HepG2 (cell line): ENCODE measurements around the gene RFXANK. TPM values are rescaled to one million over a fixed set of nuclear protein-coding genes. Genes with fewer than 3 reads are reported as not detected.

ENCODE experiments used
- FOXA3 ChIP-seq: IDR thresholded peaks from 2 replicates; pipeline ENCODE4 v1.6.1; 2016; ENCODE audit warnings: missing genetic modification reagents, missing compliant biosample characterization
- HIVEP1 ChIP-seq: sonication (generic); formaldehyde crosslinking; IDR thresholded peaks from 2 replicates; pipeline ENCODE4 v1.4.0; 2020; ENCODE audit warnings: mild to moderate bottlenecking, missing genetic modification reagents
- PPARG ChIP-seq: conservative IDR thresholded peaks from 2 replicates; pipeline ENCODE4 v1.6.1; 2016; ENCODE audit warnings: missing biosample characterization, missing genetic modification reagents
- RARG ChIP-seq: sonication (generic); formaldehyde crosslinking; IDR thresholded peaks from 2 replicates; pipeline ENCODE4 v1.4.0; 2020; ENCODE audit warnings: low read depth, mild to moderate bottlenecking, missing genetic modification reagents
- RXRB ChIP-seq: IDR thresholded peaks from 2 replicates; pipeline ENCODE4 v1.6.1; 2016; ENCODE audit warnings: borderline replicate concordance, missing genetic modification reagents, missing compliant biosample characterization
- SMYD3 ChIP-seq: sonication (generic); formaldehyde crosslinking; IDR thresholded peaks from 2 replicates; pipeline ENCODE4 v1.8.1; 2023; ENCODE audit warnings: mild to moderate bottlenecking, missing genetic modification reagents
- ZBTB38 ChIP-seq: sonication (generic); formaldehyde crosslinking; IDR thresholded peaks from 2 replicates; pipeline ENCODE4 v1.5.1; 2020; ENCODE audit warnings: mild to moderate bottlenecking, missing genetic modification reagents
- ZFP36L2 ChIP-seq: sonication (generic); formaldehyde crosslinking; IDR thresholded peaks from 2 replicates; pipeline ENCODE4 v1.4.0; 2020; ENCODE audit warnings: missing genetic modification reagents
- ZFP41 ChIP-seq: sonication (generic); formaldehyde crosslinking; IDR thresholded peaks from 2 replicates; pipeline ENCODE4 v1.4.0; 2020; ENCODE audit warnings: mild to moderate bottlenecking, missing genetic modification reagents, borderline replicate concordance
- ZNF274 ChIP-seq: sonication (generic); formaldehyde crosslinking; IDR thresholded peaks from 2 replicates; pipeline ENCODE4 v1.5.1; 2020; ENCODE audit warnings: mild to moderate bottlenecking, missing genetic modification reagents
- ZNF326 ChIP-seq: sonication (generic); formaldehyde crosslinking; IDR thresholded peaks from 2 replicates; pipeline ENCODE4 v1.4.0; 2020; ENCODE audit warnings: missing genetic modification reagents, borderline replicate concordance
- ZNF567 ChIP-seq: sonication (generic); formaldehyde crosslinking; IDR thresholded peaks from 2 replicates; pipeline ENCODE4 v1.8.1; 2023; ENCODE audit warnings: mild to moderate bottlenecking, missing genetic modification reagents, borderline replicate concordance
- ZNF839 ChIP-seq: sonication (generic); formaldehyde crosslinking; IDR thresholded peaks from 2 replicates; pipeline ENCODE4 v1.4.0; 2020; ENCODE audit warnings: missing genetic modification reagents, mild to moderate bottlenecking, borderline replicate concordance
- ZSCAN20 ChIP-seq: sonication (generic); formaldehyde crosslinking; IDR thresholded peaks from 2 replicates; pipeline ENCODE4 v1.4.0; 2020; ENCODE audit warnings: missing genetic modification reagents, mild to moderate bottlenecking, borderline replicate concordance
- polyA plus RNA-seq, 8 experiments: library from polyadenylated mRNA; depleted of rRNA in 3 of 8; stranded (reverse) in 7 of 8; unstranded in 1 of 8; fragments of >200 nt; fragmentation: Illumina TruSeq in 4 of 8; extraction: Trizol in 4 of 8; gene quantifications; 2 replicates each; pipeline versions ENCODE4 v1.2.1 to v1.2.3, GENCODE V29; 2011 to 2016; ENCODE audit warnings: low read depth in 4 of 8, missing spikeins in 1 of 8, mixed read lengths in 1 of 8; ENCODE audit not compliant: insufficient read depth in 1 of 8
- total RNA-seq, 5 experiments: library from RNA; depleted of rRNA; stranded (reverse); fragments of >200 nt; fragmentation: Illumina TruSeq; extraction: Trizol; gene quantifications; 2 replicates each; pipeline ENCODE4 v1.2.3, GENCODE V29; 2016; ENCODE audit warnings: low read depth in 1 of 5
- TF ChIP-seq, protein P1 (sequence below): fragments of 450-650 bp; IDR thresholded peaks from 2 replicates; pipeline ENCODE4 v1.6.1; 2017
- TF ChIP-seq, protein P2 (sequence below): sonication (generic); formaldehyde crosslinking; IDR thresholded peaks from 2 replicates; pipeline ENCODE4 v1.4.0; 2020; ENCODE audit warnings: missing genetic modification reagents
- TF ChIP-seq, protein P3 (sequence below): sonication (generic); formaldehyde crosslinking; conservative IDR thresholded peaks from 2 replicates; pipeline ENCODE4 v1.8.1; 2023; ENCODE audit warnings: missing genetic modification reagents
- TF ChIP-seq, protein P4 (sequence below): sonication (generic); formaldehyde crosslinking; IDR thresholded peaks from 2 replicates; pipeline ENCODE4 v1.4.0; 2020; ENCODE audit warnings: mild to moderate bottlenecking, missing genetic modification reagents, borderline replicate concordance

RFXANK gene
- total and polyA plus RNA-seq, 2 of the 13 experiments (the other 11 are each of a cell fraction or from before 2014, with no cell fraction given): 49.9 to 80.7 TPM

DNA sequence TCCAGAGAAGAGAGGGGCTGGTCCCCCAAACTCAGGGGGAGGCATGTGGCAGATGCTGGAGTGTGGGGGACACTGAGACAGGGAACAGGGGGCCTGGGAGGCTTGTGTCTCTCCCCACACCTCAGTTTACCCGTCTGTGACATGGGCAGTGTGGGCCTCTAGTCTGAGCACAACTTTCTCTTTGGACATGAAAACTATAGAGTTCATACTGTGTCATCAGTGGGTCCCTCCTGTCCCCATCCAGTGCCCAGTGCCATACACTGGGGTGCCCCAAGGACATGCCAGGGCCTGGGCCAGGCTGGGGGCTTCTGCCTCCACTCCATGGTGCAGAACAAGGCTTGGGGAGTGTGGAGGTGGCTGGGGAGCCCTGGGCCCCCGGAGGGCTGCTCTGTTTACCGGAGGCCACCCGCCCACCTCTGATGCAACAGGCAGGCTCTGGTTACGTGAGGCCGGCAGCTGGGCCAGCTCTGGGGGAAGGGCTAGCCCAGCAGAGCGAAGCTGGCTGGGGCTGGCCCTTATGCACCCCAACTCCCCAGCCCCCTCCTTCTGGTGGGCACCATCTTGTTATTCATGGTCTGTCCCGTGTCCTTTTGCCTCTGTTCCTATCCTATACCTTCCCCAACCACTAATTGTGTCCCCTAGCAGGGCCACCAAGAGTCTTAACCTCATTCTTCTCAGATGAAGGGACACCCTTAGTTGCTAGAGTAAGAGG, 20.1 kb upstream of the RFXANK start (continued):
- TF ChIP-seq HIVEP1 (CRISPR knock-in tag) (peak; percentile 54; the same call in 1 of the 2 replicates), ZFP41 (CRISPR knock-in tag) (no peak; the same call in 1 of the 2 replicates), ZBTB38 (0 out of 2 replicates have a peak, but pooled peaks have one; percentile 30), ZNF839 (CRISPR knock-in tag) (peak; percentile 87; the same call in 1 of the 2 replicates), RXRB (CRISPR knock-in tag) (peak; percentile 70), FOXA3 (CRISPR knock-in tag) (peak; percentile 92), RARG (no peak), SMYD3 (no peak), ZNF326 (no peak), ZSCAN20 (CRISPR knock-in tag) (no peak), ZNF274 (CRISPR knock-in tag) (no peak), PPARG (CRISPR knock-in tag) (0 out of 2 replicates have a peak, but pooled peaks have one; percentile 48), ZFP36L2 (no peak), ZNF567 (CRISPR knock-in tag) (0 out of 2 replicates have a peak, but pooled peaks have one; percentile 85)
- TF ChIP-seq, protein P1, sequence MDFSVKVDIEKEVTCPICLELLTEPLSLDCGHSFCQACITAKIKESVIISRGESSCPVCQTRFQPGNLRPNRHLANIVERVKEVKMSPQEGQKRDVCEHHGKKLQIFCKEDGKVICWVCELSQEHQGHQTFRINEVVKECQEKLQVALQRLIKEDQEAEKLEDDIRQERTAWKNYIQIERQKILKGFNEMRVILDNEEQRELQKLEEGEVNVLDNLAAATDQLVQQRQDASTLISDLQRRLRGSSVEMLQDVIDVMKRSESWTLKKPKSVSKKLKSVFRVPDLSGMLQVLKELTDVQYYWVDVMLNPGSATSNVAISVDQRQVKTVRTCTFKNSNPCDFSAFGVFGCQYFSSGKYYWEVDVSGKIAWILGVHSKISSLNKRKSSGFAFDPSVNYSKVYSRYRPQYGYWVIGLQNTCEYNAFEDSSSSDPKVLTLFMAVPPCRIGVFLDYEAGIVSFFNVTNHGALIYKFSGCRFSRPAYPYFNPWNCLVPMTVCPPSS: no peak
- TF ChIP-seq, protein P2, sequence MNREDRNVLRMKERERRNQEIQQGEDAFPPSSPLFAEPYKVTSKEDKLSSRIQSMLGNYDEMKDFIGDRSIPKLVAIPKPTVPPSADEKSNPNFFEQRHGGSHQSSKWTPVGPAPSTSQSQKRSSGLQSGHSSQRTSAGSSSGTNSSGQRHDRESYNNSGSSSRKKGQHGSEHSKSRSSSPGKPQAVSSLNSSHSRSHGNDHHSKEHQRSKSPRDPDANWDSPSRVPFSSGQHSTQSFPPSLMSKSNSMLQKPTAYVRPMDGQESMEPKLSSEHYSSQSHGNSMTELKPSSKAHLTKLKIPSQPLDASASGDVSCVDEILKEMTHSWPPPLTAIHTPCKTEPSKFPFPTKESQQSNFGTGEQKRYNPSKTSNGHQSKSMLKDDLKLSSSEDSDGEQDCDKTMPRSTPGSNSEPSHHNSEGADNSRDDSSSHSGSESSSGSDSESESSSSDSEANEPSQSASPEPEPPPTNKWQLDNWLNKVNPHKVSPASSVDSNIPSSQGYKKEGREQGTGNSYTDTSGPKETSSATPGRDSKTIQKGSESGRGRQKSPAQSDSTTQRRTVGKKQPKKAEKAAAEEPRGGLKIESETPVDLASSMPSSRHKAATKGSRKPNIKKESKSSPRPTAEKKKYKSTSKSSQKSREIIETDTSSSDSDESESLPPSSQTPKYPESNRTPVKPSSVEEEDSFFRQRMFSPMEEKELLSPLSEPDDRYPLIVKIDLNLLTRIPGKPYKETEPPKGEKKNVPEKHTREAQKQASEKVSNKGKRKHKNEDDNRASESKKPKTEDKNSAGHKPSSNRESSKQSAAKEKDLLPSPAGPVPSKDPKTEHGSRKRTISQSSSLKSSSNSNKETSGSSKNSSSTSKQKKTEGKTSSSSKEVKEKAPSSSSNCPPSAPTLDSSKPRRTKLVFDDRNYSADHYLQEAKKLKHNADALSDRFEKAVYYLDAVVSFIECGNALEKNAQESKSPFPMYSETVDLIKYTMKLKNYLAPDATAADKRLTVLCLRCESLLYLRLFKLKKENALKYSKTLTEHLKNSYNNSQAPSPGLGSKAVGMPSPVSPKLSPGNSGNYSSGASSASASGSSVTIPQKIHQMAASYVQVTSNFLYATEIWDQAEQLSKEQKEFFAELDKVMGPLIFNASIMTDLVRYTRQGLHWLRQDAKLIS: no peak
- TF ChIP-seq, protein P3, sequence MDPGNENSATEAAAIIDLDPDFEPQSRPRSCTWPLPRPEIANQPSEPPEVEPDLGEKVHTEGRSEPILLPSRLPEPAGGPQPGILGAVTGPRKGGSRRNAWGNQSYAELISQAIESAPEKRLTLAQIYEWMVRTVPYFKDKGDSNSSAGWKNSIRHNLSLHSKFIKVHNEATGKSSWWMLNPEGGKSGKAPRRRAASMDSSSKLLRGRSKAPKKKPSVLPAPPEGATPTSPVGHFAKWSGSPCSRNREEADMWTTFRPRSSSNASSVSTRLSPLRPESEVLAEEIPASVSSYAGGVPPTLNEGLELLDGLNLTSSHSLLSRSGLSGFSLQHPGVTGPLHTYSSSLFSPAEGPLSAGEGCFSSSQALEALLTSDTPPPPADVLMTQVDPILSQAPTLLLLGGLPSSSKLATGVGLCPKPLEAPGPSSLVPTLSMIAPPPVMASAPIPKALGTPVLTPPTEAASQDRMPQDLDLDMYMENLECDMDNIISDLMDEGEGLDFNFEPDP: no peak
- TF ChIP-seq, protein P4, sequence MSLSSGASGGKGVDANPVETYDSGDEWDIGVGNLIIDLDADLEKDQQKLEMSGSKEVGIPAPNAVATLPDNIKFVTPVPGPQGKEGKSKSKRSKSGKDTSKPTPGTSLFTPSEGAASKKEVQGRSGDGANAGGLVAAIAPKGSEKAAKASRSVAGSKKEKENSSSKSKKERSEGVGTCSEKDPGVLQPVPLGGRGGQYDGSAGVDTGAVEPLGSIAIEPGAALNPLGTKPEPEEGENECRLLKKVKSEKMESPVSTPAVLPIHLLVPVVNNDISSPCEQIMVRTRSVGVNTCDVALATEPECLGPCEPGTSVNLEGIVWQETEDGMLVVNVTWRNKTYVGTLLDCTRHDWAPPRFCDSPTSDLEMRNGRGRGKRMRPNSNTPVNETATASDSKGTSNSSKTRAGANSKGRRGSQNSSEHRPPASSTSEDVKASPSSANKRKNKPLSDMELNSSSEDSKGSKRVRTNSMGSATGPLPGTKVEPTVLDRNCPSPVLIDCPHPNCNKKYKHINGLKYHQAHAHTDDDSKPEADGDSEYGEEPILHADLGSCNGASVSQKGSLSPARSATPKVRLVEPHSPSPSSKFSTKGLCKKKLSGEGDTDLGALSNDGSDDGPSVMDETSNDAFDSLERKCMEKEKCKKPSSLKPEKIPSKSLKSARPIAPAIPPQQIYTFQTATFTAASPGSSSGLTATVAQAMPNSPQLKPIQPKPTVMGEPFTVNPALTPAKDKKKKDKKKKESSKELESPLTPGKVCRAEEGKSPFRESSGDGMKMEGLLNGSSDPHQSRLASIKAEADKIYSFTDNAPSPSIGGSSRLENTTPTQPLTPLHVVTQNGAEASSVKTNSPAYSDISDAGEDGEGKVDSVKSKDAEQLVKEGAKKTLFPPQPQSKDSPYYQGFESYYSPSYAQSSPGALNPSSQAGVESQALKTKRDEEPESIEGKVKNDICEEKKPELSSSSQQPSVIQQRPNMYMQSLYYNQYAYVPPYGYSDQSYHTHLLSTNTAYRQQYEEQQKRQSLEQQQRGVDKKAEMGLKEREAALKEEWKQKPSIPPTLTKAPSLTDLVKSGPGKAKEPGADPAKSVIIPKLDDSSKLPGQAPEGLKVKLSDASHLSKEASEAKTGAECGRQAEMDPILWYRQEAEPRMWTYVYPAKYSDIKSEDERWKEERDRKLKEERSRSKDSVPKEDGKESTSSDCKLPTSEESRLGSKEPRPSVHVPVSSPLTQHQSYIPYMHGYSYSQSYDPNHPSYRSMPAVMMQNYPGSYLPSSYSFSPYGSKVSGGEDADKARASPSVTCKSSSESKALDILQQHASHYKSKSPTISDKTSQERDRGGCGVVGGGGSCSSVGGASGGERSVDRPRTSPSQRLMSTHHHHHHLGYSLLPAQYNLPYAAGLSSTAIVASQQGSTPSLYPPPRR: peak; percentile 48; the same call in 1 of the 2 replicates
